Measurements from ENCODE around the gene PPP2R2C. TPM values are rescaled to one million over a fixed set of nuclear protein-coding genes. Genes with fewer than 3 reads are reported as not detected.

Gene PPP2R2C
- total RNA-seq, 1 experiment from 2014 or later: 8.1 TPM

DNA sequence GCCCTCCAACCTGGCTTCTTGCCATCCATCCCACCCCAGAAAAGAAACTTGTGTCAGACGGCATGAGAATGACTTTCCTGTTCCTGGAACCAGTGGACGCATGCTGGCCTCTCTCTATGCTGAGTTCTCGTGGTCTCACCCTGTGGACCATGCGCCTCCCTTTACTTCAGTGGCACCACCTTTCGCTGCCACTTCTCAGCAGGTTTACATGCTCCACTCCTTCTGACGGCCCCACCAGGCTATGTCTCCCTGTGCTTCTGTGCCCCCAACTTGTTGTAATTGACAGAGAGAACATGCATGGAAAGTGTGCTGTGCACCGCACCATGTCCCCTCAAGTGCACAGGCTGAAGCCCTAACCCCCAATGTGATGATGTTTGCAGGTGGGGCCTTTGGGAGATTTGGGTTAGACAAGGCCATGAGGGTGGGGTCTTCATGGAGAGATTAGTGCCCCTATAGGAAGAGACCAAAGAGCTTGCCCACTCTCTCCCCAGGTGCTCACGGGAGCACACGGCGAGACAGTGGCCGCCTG lies 3.1 kb upstream of the PPP2R2C start:
- H3K27ac Mint-ChIP-seq: no peak overlapping the region
- Histone ChIP-seq H2BK20ac (ENCODE audit: low read depth, low read length, poor library complexity, severe bottlenecking) (no peak overlapping the region), H3K27me3 (ENCODE audit: insufficient read depth, low read length) (peaks cover 5% of the 10 kb centered on the region; the same call in 1 of the 2 replicates), H3K9ac (ENCODE audit: extremely low read depth, insufficient read length, low read length) (no peak overlapping the region), H4K91ac (ENCODE audit: insufficient read length, low read depth, low read length) (no peak overlapping the region), H2BK120ac (ENCODE audit: low read depth, low read length, poor library complexity, severe bottlenecking) (no peak overlapping the region), H2AK5ac (ENCODE audit: insufficient read length, low read length) (no peak overlapping the region), H3K4ac (ENCODE audit: low read depth, low read length) (no peak overlapping the region), H3T11ph (ENCODE audit: low read length) (no peak overlapping the region), H3K18ac (ENCODE audit: insufficient read length, low read depth, low read length) (no peak overlapping the region), H3K4me2 (ENCODE audit: insufficient read depth, insufficient read length, low read length) (no peak overlapping the region), H4K5ac (ENCODE audit: insufficient read length, low read depth, low read length) (no peak overlapping the region), H2BK15ac (ENCODE audit: low read depth, low read length) (no peak overlapping the region), H3K27ac (ENCODE audit: insufficient read length, low read depth, low read length) (no peak overlapping the region), H3K23me2 (ENCODE audit: insufficient read length, low read depth, low read length, poor library complexity, severe bottlenecking) (no peaks in the 10 kb centered on the region), H3K14ac (ENCODE audit: insufficient read depth, low read length) (no peak overlapping the region), H3K4me1 (ENCODE audit: insufficient read depth, low read length) (no peaks in the 10 kb centered on the region), H4K20me1 (ENCODE audit: control insufficient read depth, insufficient read depth, insufficient read length) (peaks cover 4% of the 10 kb centered on the region), H2AFZ (ENCODE audit: low read length) (no peak overlapping the region), H3K79me2 (ENCODE audit: insufficient read depth, low read length) (no peaks in the 10 kb centered on the region), H2BK5ac (ENCODE audit: insufficient read length, low read length) (no peak overlapping the region), H3K79me1 (ENCODE audit: insufficient read depth, low read depth, low read length, poor library complexity, severe bottlenecking) (no peaks in the 10 kb centered on the region), H2BK12ac (ENCODE audit: insufficient read length, low read depth, low read length) (no peak overlapping the region), H4K8ac (replicated peaks; ENCODE audit: insufficient read length, low read depth, low read length) (no peak overlapping the region), H3K23ac (ENCODE audit: insufficient read length, low read depth, low read length) (no peak overlapping the region), H3K56ac (ENCODE audit: insufficient read length, low read depth, low read length) (no peak overlapping the region), H3K9me3 (ENCODE audit: control insufficient read depth, low read depth, low read length) (no peaks in the 10 kb centered on the region)
- no peaks in the 10 kb centered on the region for H3K36me3 Mint-ChIP-seq (ENCODE audit: insufficient read depth in 1 of 3, low read depth in 3 of 3)
- H3K4me1 Mint-ChIP-seq: peaks cover 21 to 23% of the 10 kb centered on the region in 2 experiments
- peaks cover 58% of the 10 kb centered on the region for H3K27me3 Mint-ChIP-seq (ENCODE audit: low read depth)
- TF ChIP-seq, protein P1, sequence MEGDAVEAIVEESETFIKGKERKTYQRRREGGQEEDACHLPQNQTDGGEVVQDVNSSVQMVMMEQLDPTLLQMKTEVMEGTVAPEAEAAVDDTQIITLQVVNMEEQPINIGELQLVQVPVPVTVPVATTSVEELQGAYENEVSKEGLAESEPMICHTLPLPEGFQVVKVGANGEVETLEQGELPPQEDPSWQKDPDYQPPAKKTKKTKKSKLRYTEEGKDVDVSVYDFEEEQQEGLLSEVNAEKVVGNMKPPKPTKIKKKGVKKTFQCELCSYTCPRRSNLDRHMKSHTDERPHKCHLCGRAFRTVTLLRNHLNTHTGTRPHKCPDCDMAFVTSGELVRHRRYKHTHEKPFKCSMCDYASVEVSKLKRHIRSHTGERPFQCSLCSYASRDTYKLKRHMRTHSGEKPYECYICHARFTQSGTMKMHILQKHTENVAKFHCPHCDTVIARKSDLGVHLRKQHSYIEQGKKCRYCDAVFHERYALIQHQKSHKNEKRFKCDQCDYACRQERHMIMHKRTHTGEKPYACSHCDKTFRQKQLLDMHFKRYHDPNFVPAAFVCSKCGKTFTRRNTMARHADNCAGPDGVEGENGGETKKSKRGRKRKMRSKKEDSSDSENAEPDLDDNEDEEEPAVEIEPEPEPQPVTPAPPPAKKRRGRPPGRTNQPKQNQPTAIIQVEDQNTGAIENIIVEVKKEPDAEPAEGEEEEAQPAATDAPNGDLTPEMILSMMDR (conservative IDR thresholded peaks at IDR 0.05): no peak
- H3K9me3 Mint-ChIP-seq: no peaks in the 10 kb centered on the region
- H3K4me3 Mint-ChIP-seq: no peak overlapping the region
- WGBS (ENCODE audit: extremely low coverage, insufficient read length, low lambda C conversion rate): no CpG with 5 or more reads among the region's 11 CpGs
- DNase-seq: peak; percentile 5

Measured in H9 (cell line).